ENCODE data around the gene TARM1.

The TARM1 gene

DNA sequence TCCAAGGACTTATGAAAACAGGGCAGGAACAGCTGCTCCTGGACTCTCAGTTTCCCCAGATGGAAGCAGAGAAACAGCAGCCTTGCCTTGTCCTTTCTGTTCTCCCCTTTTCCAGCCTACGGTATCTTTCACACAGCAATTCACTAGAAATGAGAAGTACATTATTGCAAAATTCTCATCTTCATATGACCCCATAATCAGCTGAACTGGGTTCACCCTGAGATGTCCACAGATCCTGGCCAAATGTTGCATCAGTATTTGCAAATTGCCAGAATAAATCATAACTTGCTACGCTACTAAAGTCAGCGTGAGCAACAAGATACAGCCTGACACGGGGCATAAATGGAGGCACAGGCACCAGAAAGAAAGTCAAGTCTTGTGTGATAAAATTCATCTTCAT lies 33.5 kb downstream of the TARM1 start:
- H3K27me3 ChIP-seq (ENCODE audit: low read length): no peaks in the 10 kb centered on the region
- H2AFZ ChIP-seq (ENCODE audit: low read depth, low read length, severe bottlenecking): no peak overlapping the region
- no peak overlapping the region for H3K4me3 ChIP-seq (ENCODE audit: insufficient read depth, low read length, poor library complexity, severe bottlenecking)
- no peak overlapping the region for H3K4me2 ChIP-seq (ENCODE audit: low read depth, low read length, poor library complexity, severe bottlenecking)
- H3F3A ChIP-seq (ENCODE audit: insufficient read depth): no peaks in the 10 kb centered on the region
- H3K9me2 ChIP-seq (replicated peaks; ENCODE audit: insufficient read depth, low read length): no peaks in the 10 kb centered on the region
- H3K9me3 ChIP-seq (ENCODE audit: insufficient read depth, low read length): no peaks in the 10 kb centered on the region
- no peaks in the 10 kb centered on the region for H3K36me3 ChIP-seq (ENCODE audit: low read length)
- H3K9ac ChIP-seq (ENCODE audit: low read length): no peak overlapping the region
- H3K27ac ChIP-seq (ENCODE audit: low read depth, low read length): no peak overlapping the region
- no peaks in the 10 kb centered on the region for H3K79me2 ChIP-seq (ENCODE audit: insufficient read depth, low read length)
- H4K20me1 ChIP-seq (ENCODE audit: low read depth, low read length): no peaks in the 10 kb centered on the region
- TF ChIP-seq EZH2phosphoT487 (conservative IDR thresholded peaks at IDR 0.05; ENCODE audit: low read length): no peak
- TF ChIP-seq, protein P1, sequence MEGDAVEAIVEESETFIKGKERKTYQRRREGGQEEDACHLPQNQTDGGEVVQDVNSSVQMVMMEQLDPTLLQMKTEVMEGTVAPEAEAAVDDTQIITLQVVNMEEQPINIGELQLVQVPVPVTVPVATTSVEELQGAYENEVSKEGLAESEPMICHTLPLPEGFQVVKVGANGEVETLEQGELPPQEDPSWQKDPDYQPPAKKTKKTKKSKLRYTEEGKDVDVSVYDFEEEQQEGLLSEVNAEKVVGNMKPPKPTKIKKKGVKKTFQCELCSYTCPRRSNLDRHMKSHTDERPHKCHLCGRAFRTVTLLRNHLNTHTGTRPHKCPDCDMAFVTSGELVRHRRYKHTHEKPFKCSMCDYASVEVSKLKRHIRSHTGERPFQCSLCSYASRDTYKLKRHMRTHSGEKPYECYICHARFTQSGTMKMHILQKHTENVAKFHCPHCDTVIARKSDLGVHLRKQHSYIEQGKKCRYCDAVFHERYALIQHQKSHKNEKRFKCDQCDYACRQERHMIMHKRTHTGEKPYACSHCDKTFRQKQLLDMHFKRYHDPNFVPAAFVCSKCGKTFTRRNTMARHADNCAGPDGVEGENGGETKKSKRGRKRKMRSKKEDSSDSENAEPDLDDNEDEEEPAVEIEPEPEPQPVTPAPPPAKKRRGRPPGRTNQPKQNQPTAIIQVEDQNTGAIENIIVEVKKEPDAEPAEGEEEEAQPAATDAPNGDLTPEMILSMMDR (IDR thresholded peaks at IDR 0.05; ENCODE audit: insufficient read depth, low read length, poor library complexity, severe bottlenecking): no peak

DNA sequence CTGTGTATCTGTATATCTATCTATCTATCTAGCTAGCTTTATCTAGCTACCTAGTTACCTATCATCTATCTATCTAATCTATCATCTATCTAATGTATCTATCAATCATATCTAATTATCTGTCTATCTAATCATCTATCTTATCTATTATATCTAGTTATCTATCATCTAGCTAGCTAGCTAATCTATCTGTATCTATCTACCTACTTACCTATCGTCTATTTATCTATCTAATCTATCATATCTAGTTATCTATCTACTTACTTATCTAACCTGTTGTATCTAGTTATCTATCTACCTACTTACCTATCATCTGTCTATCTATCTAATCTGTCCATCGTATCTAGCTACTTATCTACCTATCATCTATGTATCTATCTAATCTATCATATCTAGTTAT lies 35.4 kb downstream of the TARM1 start:
- no peak overlapping the region for H3K4me3 ChIP-seq (ENCODE audit: insufficient read depth, low read length, poor library complexity, severe bottlenecking)
- H3K27ac ChIP-seq (ENCODE audit: low read depth, low read length): no peak overlapping the region
- no peak overlapping the region for H2AFZ ChIP-seq (ENCODE audit: low read depth, low read length, severe bottlenecking)

DNA sequence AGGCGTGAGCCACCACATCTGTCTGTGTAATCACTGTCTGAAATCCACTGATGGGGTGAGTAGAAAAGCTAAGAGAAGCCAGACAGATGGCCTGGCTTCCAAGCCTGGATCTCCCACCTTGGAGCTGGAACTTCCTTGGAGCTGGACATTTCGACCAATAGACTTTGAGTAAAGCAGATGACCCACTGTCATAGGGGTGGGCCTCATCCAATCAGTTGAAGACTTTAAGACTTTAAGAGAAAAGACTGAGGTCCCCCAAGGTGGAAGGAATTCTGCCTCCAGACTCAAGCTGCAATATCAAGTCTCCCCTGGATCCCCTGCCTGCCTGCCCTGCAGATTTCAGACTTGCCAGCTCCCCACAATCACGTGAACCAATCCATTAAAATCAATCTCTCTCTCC lies 38.2 kb downstream of the TARM1 start:
- Histone ChIP-seq H2AFZ (ENCODE audit: low read depth, low read length, severe bottlenecking) (no peak overlapping the region), H3K79me2 (ENCODE audit: insufficient read depth, low read length) (no peaks in the 10 kb centered on the region), H3K36me3 (ENCODE audit: low read length) (no peaks in the 10 kb centered on the region), H3K9ac (ENCODE audit: low read length) (no peak overlapping the region), H4K20me1 (ENCODE audit: low read depth, low read length) (no peaks in the 10 kb centered on the region), H3K9me2 (replicated peaks; ENCODE audit: insufficient read depth, low read length) (no peaks in the 10 kb centered on the region), H3K4me3 (ENCODE audit: insufficient read depth, low read length, poor library complexity, severe bottlenecking) (no peak overlapping the region), H3K27me3 (ENCODE audit: low read length) (no peaks in the 10 kb centered on the region), H3K4me2 (ENCODE audit: low read depth, low read length, poor library complexity, severe bottlenecking) (no peak overlapping the region), H3F3A (ENCODE audit: insufficient read depth) (no peaks in the 10 kb centered on the region), H3K9me3 (ENCODE audit: insufficient read depth, low read length) (no peaks in the 10 kb centered on the region), H3K27ac (ENCODE audit: low read depth, low read length) (no peak overlapping the region)
- TF ChIP-seq, protein P1 (IDR thresholded peaks at IDR 0.05; ENCODE audit: insufficient read depth, low read length, poor library complexity, severe bottlenecking): no peak

More for the DNA sequence above, 35.4 kb downstream of the TARM1 start:
- no peaks in the 10 kb centered on the region for H3K79me2 ChIP-seq (ENCODE audit: insufficient read depth, low read length)
- TF ChIP-seq, protein P1 (IDR thresholded peaks at IDR 0.05; ENCODE audit: insufficient read depth, low read length, poor library complexity, severe bottlenecking): no peak
- TF ChIP-seq EZH2phosphoT487 (conservative IDR thresholded peaks at IDR 0.05; ENCODE audit: low read length): no peak
- H3K4me2 ChIP-seq (ENCODE audit: low read depth, low read length, poor library complexity, severe bottlenecking): no peak overlapping the region
- H3F3A ChIP-seq (ENCODE audit: insufficient read depth): no peaks in the 10 kb centered on the region
- H4K20me1 ChIP-seq (ENCODE audit: low read depth, low read length): no peaks in the 10 kb centered on the region
- H3K9me3 ChIP-seq (ENCODE audit: insufficient read depth, low read length): no peaks in the 10 kb centered on the region
- no peaks in the 10 kb centered on the region for H3K27me3 ChIP-seq (ENCODE audit: low read length)
- H3K36me3 ChIP-seq (ENCODE audit: low read length): no peaks in the 10 kb centered on the region
- H3K9ac ChIP-seq (ENCODE audit: low read length): no peak overlapping the region
- H3K9me2 ChIP-seq (replicated peaks; ENCODE audit: insufficient read depth, low read length): no peaks in the 10 kb centered on the region

Measured in SU-DHL-6 (cell line).